H9 (cell line): ENCODE results near the gene REEP3. TPM values are rescaled to one million over a fixed set of nuclear protein-coding genes. Genes with fewer than 3 reads are reported as not detected.

Source experiments
- DNase-seq: peaks from one replicate; pipeline ENCODE4 v3.0.0-alpha.2; 2017
- H2AFZ ChIP-seq: one replicate; pipeline ENCODE4 v1.6.1; 2013; ENCODE audit warnings: mild to moderate bottlenecking, low read length, control low read depth, moderate library complexity
- H2AK5ac ChIP-seq: 2 replicates; pipeline ENCODE4 v1.6.1; 2013; ENCODE audit warnings: low read length, control low read depth, mixed read lengths; ENCODE audit not compliant: insufficient read length
- H2BK120ac ChIP-seq: one replicate; pipeline ENCODE4 v1.6.1; 2013; ENCODE audit warnings: low read depth, mild to moderate bottlenecking, low read length, control low read depth, inconsistent platforms; ENCODE audit not compliant: poor library complexity, severe bottlenecking
- H2BK12ac ChIP-seq: 2 replicates; pipeline ENCODE4 v1.6.1; 2013; ENCODE audit warnings: low read length, control low read depth, mixed read lengths, low read depth; ENCODE audit not compliant: insufficient read length
- H2BK15ac ChIP-seq: 2 replicates; pipeline ENCODE4 v1.6.1; 2013; ENCODE audit warnings: low read depth, low read length, control low read depth
- H2BK20ac ChIP-seq: one replicate; pipeline ENCODE4 v1.6.1; 2013; ENCODE audit warnings: low read depth, mild to moderate bottlenecking, low read length, control low read depth, inconsistent platforms; ENCODE audit not compliant: poor library complexity, severe bottlenecking
- H2BK5ac ChIP-seq: 2 replicates; pipeline ENCODE4 v1.6.1; 2013; ENCODE audit warnings: low read length, control low read depth, mixed read lengths; ENCODE audit not compliant: insufficient read length
- H3K14ac ChIP-seq: 2 replicates; pipeline ENCODE4 v1.6.1; 2013; ENCODE audit warnings: low read length, control low read depth; ENCODE audit not compliant: insufficient read depth
- H3K18ac ChIP-seq: 2 replicates; pipeline ENCODE4 v1.6.1; 2013; ENCODE audit warnings: low read depth, mild to moderate bottlenecking, mixed read lengths, low read length, control low read depth; ENCODE audit not compliant: insufficient read length
- H3K23ac ChIP-seq: 2 replicates; pipeline ENCODE4 v1.6.1; 2013; ENCODE audit warnings: low read length, control low read depth, mixed read lengths, low read depth; ENCODE audit not compliant: insufficient read length
- H3K23me2 ChIP-seq: 2 replicates; pipeline ENCODE4 v1.6.1; 2013; ENCODE audit warnings: low read depth, mild to moderate bottlenecking, mixed read lengths, low read length, control low read depth; ENCODE audit not compliant: insufficient read length, poor library complexity, severe bottlenecking
- H3K27ac ChIP-seq: 2 replicates; pipeline ENCODE4 v1.5.1; 2013; ENCODE audit warnings: low read length, control low read depth, mixed read lengths, low read depth; ENCODE audit not compliant: insufficient read length
- H3K27me3 ChIP-seq: 2 replicates; pipeline ENCODE4 v1.6.1; 2013; ENCODE audit warnings: low read length, control low read depth, inconsistent platforms; ENCODE audit not compliant: insufficient read depth
- H3K4ac ChIP-seq: 2 replicates; pipeline ENCODE4 v1.6.1; 2013; ENCODE audit warnings: low read depth, mild to moderate bottlenecking, control low read depth, inconsistent platforms, low read length, moderate library complexity
- H3K4me1 ChIP-seq: 2 replicates; pipeline ENCODE4 v1.6.1; 2013; ENCODE audit warnings: low read length, control low read depth, inconsistent platforms; ENCODE audit not compliant: insufficient read depth
- H3K4me2 ChIP-seq: 2 replicates; pipeline ENCODE4 v1.6.1; 2013; ENCODE audit warnings: low read length, control low read depth, mixed read lengths; ENCODE audit not compliant: insufficient read length, insufficient read depth
- H3K56ac ChIP-seq: 2 replicates; pipeline ENCODE4 v1.6.1; 2013; ENCODE audit warnings: low read depth, mild to moderate bottlenecking, mixed read lengths, low read length, control low read depth; ENCODE audit not compliant: insufficient read length
- H3K79me1 ChIP-seq: 2 replicates; pipeline ENCODE4 v1.6.1; 2013; ENCODE audit warnings: low read depth, mild to moderate bottlenecking, moderate library complexity, low read length, control low read depth, inconsistent platforms; ENCODE audit not compliant: insufficient read depth, poor library complexity, severe bottlenecking
- H3K79me2 ChIP-seq: 2 replicates; pipeline ENCODE4 v1.6.1; 2013; ENCODE audit warnings: low read length, control low read depth, inconsistent platforms; ENCODE audit not compliant: insufficient read depth
- H3K9ac ChIP-seq: 2 replicates; pipeline ENCODE4 v1.6.1; 2013; ENCODE audit warnings: low read length, control low read depth, mixed read lengths; ENCODE audit not compliant: insufficient read length; ENCODE audit errors: extremely low read depth
- H3K9me3 ChIP-seq: one replicate; pipeline ENCODE4 v1.6.1; 2013; ENCODE audit warnings: low read depth, low read length, inconsistent platforms; ENCODE audit not compliant: control insufficient read depth
- H3T11ph ChIP-seq: one replicate; pipeline ENCODE4 v1.6.1; 2013; ENCODE audit warnings: mild to moderate bottlenecking, low read length, control low read depth, inconsistent platforms
- H4K20me1 ChIP-seq: one replicate; pipeline ENCODE4 v1.6.1; 2013; ENCODE audit not compliant: control insufficient read depth, insufficient read length, insufficient read depth
- H4K5ac ChIP-seq: 2 replicates; pipeline ENCODE4 v1.6.1; 2013; ENCODE audit warnings: low read depth, mild to moderate bottlenecking, mixed read lengths, low read length, control low read depth; ENCODE audit not compliant: insufficient read length
- H4K8ac ChIP-seq: replicated peaks from 2 replicates; pipeline ENCODE4 v1.6.1; 2013; ENCODE audit warnings: low read length, control low read depth, mixed read lengths, low read depth; ENCODE audit not compliant: insufficient read length
- H4K91ac ChIP-seq: 2 replicates; pipeline ENCODE4 v1.6.1; 2013; ENCODE audit warnings: low read depth, mild to moderate bottlenecking, moderate library complexity, mixed read lengths, low read length, control low read depth; ENCODE audit not compliant: insufficient read length
- H3K27ac Mint-ChIP-seq, 3 experiments: 2 replicates in 2 of 3; 3 replicates in 1 of 3; pipeline ENCODE4 v1.8.0; 2020 to 2021; ENCODE audit warnings: mixed read lengths in 3 of 3, mild to moderate bottlenecking in 1 of 3, moderate library complexity in 1 of 3
- H3K27me3 Mint-ChIP-seq: 2 replicates; pipeline ENCODE4 v1.8.0; 2021; ENCODE audit warnings: low read depth, mild to moderate bottlenecking, moderate library complexity, mixed read lengths
- H3K36me3 Mint-ChIP-seq, 3 experiments: 2 replicates in 2 of 3; 3 replicates in 1 of 3; pipeline ENCODE4 v1.8.0; 2020 to 2021; ENCODE audit warnings: low read depth in 3 of 3, mixed read lengths in 3 of 3; ENCODE audit not compliant: insufficient read depth in 1 of 3
- H3K4me1 Mint-ChIP-seq, 2 experiments: 2 replicates each; pipeline ENCODE4 v1.8.0; 2020; ENCODE audit warnings: mixed read lengths in 2 of 2
- H3K4me3 Mint-ChIP-seq, 2 experiments: 2 replicates in 1 of 2; 3 replicates in 1 of 2; pipeline ENCODE4 v1.8.0; 2020 to 2021; ENCODE audit warnings: mild to moderate bottlenecking in 2 of 2, mixed read lengths in 2 of 2, moderate library complexity in 1 of 2
- H3K9me3 Mint-ChIP-seq, 2 experiments: 2 replicates in 1 of 2; 3 replicates in 1 of 2; pipeline ENCODE4 v1.8.0; 2020; ENCODE audit warnings: mild to moderate bottlenecking in 2 of 2, mixed read lengths in 2 of 2, moderate library complexity in 1 of 2
- CTCF ChIP-seq: fragments of 200-600 bp; sonication (generic); conservative IDR thresholded peaks from 3 replicates; pipeline ENCODE4 v1.8.0; 2021; ENCODE audit warnings: antibody characterized with exemption, mild to moderate bottlenecking
- WGBS: extraction: QIAGEN DNeasy Blood & Tissue Kit; methylation state at CpG from one replicate; pipeline ENCODE4 v1.1.7; 2013; ENCODE audit warnings: missing lambda C conversion rate, low lambda C conversion rate, mixed read lengths; ENCODE audit not compliant: insufficient read length; ENCODE audit errors: extremely low coverage; 5-methylcytosine and 5-hydroxymethylcytosine counted together
- total RNA-seq: library from RNA; stranded (reverse); gene quantifications from 2 replicates; pipeline ENCODE4 v1.2.1, GENCODE V29; 2021

REEP3 gene
- total RNA-seq, 1 experiment from 2014 or later = 21.4 TPM

GRCh38 chr10:63522277-63522687 lies 1.1 kb downstream of the REEP3 start:
- TF ChIP-seq CTCF = no peak
- DNase-seq = no peak
- H2BK120ac ChIP-seq = no peak overlapping the region
- peaks cover 53 to 54% of the 10 kb centered on the region in 2 experiments for H3K4me1 Mint-ChIP-seq
- no peak overlapping the region for H3T11ph ChIP-seq
- no peaks in the 10 kb centered on the region for H3K9me3 Mint-ChIP-seq
- H2BK20ac ChIP-seq = no peak overlapping the region
- peaks cover 3% of the 10 kb centered on the region; the same call in 1 of the 2 replicates for H3K4me1 ChIP-seq
- H3K27ac ChIP-seq = peak overlapping the region; percentile 81
- H4K5ac ChIP-seq = no peak overlapping the region
- H4K8ac ChIP-seq = no peak overlapping the region
- no peaks in the 10 kb centered on the region for H3K23me2 ChIP-seq
- no peak overlapping the region for H2AK5ac ChIP-seq
- WGBS = no CpG with 5 or more reads among the region's 3 CpGs
- no peaks in the 10 kb centered on the region for H3K9me3 ChIP-seq
- no peak overlapping the region; the same call in 1 of the 2 replicates for H3K4ac ChIP-seq
- H4K20me1 ChIP-seq = no peaks in the 10 kb centered on the region
- peaks cover 4% of the 10 kb centered on the region; the same call in 1 of the 2 replicates for H3K27me3 Mint-ChIP-seq
- H3K56ac ChIP-seq = no peak overlapping the region
- H3K27ac Mint-ChIP-seq = peak overlapping the region; percentile 85 to 97 (median 95)
- peaks cover 0 to 5% (median 4%) of the 10 kb centered on the region in 3 experiments; a peak in 4 of 7 replicates for H3K36me3 Mint-ChIP-seq
- no peak overlapping the region for H3K23ac ChIP-seq
- peak overlapping the region; percentile 67 for H3K14ac ChIP-seq
- H4K91ac ChIP-seq = no peak overlapping the region
- H2BK15ac ChIP-seq = no peak overlapping the region
- no peak overlapping the region for H2AFZ ChIP-seq
- peaks cover 35% of the 10 kb centered on the region; the same call in 1 of the 2 replicates for H3K79me2 ChIP-seq
- peak overlapping the region; percentile 83 to 87 for H3K4me3 Mint-ChIP-seq
- H3K79me1 ChIP-seq = peaks cover 8% of the 10 kb centered on the region
- peak overlapping the region; percentile 33 for H3K18ac ChIP-seq
- peak overlapping the region; percentile 63 for H3K4me2 ChIP-seq
- no peak overlapping the region for H2BK12ac ChIP-seq
- peak overlapping the region; percentile 78 for H3K9ac ChIP-seq
- H2BK5ac ChIP-seq = no peak overlapping the region
- no peaks in the 10 kb centered on the region for H3K27me3 ChIP-seq
